Kasumi-1 (cell line): Measurements from ENCODE around the gene CHST12.
A peak's percentile ranks its signal among the peaks of the same experiment; 100 is the strongest.
"Not testable (repeated sequence)": the region's sequence is repeated elsewhere in the genome, so short reads cannot be mapped to it uniquely, and the experiment has no call there.

ENCODE experiments used
- DNase-seq, 2 experiments: peaks; one replicate each; lab custom pipeline; 2025; lab: John Stamatoyannopoulos, UW

CHST12 gene

GRCh38 chr7:2403014-2403717 lies at the start of gene CHST12:
TSS of gene CHST12 (plus strand) at chr7:2403611. CDS start at chr7:2432640, 29,029 bp downstream.
- DNase-seq, result peak; percentile 33 to 55

GRCh38 chr7:2353936-2354185 lies 49.5 kb upstream of the CHST12 start:
- peak; percentile 36 to 53 for DNase-seq

GRCh38 chr7:2354186-2354938 lies 49.0 kb upstream of the CHST12 start, which contains the start of gene EIF3B:
TSS of gene EIF3B (plus strand) at chr7:2354827. CDS start at chr7:2354922, 95 bp downstream.
- DNase-seq, result peak; percentile 43 to 66

GRCh38 chr7:2354939-2355704 lies 48.3 kb upstream of the CHST12 start:
- DNase-seq, result no peak

GRCh38 chr7:2355705-2356008 lies 47.8 kb upstream of the CHST12 start:
- DNase-seq, result no peak

- no peak for DNase-seq
These were observed 46.2 kb upstream of the CHST12 start for GRCh38 chr7:2357165-2357564.

GRCh38 chr7:2357571-2357970 lies 45.8 kb upstream of the CHST12 start:
- DNase-seq, result no peak

- DNase-seq, result no peak
These were observed 44.4 kb upstream of the CHST12 start for GRCh38 chr7:2358968-2359527.

- no peak for DNase-seq
These were observed 43.8 kb upstream of the CHST12 start for GRCh38 chr7:2359610-2360009.

- DNase-seq, result no peak
These were observed 42.6 kb upstream of the CHST12 start for GRCh38 chr7:2360796-2361195.

- DNase-seq, result no peak
These were observed 40.9 kb upstream of the CHST12 start for GRCh38 chr7:2362385-2363088.

GRCh38 chr7:2369139-2369538 lies 34.3 kb upstream of the CHST12 start:
- DNase-seq, result no peak

GRCh38 chr7:2371329-2371728 lies 32.1 kb upstream of the CHST12 start:
- no peak for DNase-seq

GRCh38 chr7:2372724-2373123 lies 30.7 kb upstream of the CHST12 start:
- no peak for DNase-seq

- DNase-seq, result no peak
These were observed 30.3 kb upstream of the CHST12 start for GRCh38 chr7:2373124-2373556.

GRCh38 chr7:2373646-2374045 lies 29.8 kb upstream of the CHST12 start:
- DNase-seq, result no peak

- DNase-seq, result no peak
These were observed 29.0 kb upstream of the CHST12 start for GRCh38 chr7:2374401-2374800.

GRCh38 chr7:2374830-2375728 lies 28.3 kb upstream of the CHST12 start:
- no peak for DNase-seq

- no peak for DNase-seq
These were observed 26.9 kb upstream of the CHST12 start for GRCh38 chr7:2376351-2377154.

- DNase-seq, result not testable (repeated sequence)
These were observed 25.9 kb upstream of the CHST12 start for GRCh38 chr7:2377492-2377891.
